PFSK-1 (cell line): ENCODE measurements around the gene ZBTB43.

Source experiments
- FOXP2 ChIP-seq: optimal IDR thresholded peaks from 2 replicates; pipeline ENCODE3; 2011; ENCODE audit warnings: borderline replicate concordance, control low read depth, inconsistent platforms; ENCODE audit not compliant: insufficient read depth; ENCODE audit errors: extremely low read length, extremely low read depth
- POLR2AphosphoS5 ChIP-seq: IDR thresholded peaks from 2 replicates; pipeline ENCODE4 v1.6.1; 2012; ENCODE audit warnings: low read depth, mild to moderate bottlenecking, control low read depth, low read length, moderate library complexity
- SIN3A ChIP-seq: IDR thresholded peaks from 2 replicates; pipeline ENCODE4 v1.6.1; 2012; ENCODE audit warnings: mild to moderate bottlenecking, low read length, moderate library complexity, borderline replicate concordance; ENCODE audit not compliant: insufficient read depth
- TAF1 ChIP-seq: IDR thresholded peaks from 2 replicates; pipeline ENCODE4 v1.6.1; 2012; ENCODE audit warnings: low read length, control low read depth, borderline replicate concordance; ENCODE audit not compliant: insufficient read depth
- TF ChIP-seq, protein P1 (sequence below), 2 experiments: IDR thresholded peaks; 2 replicates each; pipeline versions ENCODE4 v1.6.1 to v1.8.0; 2011 to 2012; ENCODE audit warnings: low read depth in 2 of 2, low read length in 2 of 2, control low read depth in 1 of 2, inconsistent platforms in 1 of 2, mild to moderate bottlenecking in 1 of 2, moderate library complexity in 1 of 2; ENCODE audit not compliant: insufficient read depth in 1 of 2

Gene ZBTB43

DNA sequence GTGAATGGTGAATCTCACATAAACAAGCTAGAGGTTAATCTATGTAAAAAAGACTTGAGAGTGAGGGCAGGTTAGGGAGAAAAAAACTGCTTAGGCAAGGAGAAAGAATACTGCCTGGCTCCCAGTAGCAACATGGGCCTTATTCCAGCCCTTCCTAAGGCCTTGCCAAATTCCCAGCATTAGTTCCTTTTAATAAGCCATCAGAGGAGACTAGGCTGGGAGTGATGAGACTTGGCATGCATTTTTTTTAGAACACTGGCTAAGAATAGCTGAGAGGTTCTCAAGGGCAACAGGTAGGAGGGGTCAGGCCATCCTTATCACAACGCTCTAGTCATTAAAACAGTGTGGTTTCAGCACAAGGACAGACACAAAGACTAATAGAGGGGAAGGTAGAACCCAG lies 20.9 kb upstream of the ZBTB43 start:
- no peak for TF ChIP-seq FOXP2
- TF ChIP-seq POLR2AphosphoS5: no peak
- no peak for TF ChIP-seq TAF1

- TF ChIP-seq, protein P1, sequence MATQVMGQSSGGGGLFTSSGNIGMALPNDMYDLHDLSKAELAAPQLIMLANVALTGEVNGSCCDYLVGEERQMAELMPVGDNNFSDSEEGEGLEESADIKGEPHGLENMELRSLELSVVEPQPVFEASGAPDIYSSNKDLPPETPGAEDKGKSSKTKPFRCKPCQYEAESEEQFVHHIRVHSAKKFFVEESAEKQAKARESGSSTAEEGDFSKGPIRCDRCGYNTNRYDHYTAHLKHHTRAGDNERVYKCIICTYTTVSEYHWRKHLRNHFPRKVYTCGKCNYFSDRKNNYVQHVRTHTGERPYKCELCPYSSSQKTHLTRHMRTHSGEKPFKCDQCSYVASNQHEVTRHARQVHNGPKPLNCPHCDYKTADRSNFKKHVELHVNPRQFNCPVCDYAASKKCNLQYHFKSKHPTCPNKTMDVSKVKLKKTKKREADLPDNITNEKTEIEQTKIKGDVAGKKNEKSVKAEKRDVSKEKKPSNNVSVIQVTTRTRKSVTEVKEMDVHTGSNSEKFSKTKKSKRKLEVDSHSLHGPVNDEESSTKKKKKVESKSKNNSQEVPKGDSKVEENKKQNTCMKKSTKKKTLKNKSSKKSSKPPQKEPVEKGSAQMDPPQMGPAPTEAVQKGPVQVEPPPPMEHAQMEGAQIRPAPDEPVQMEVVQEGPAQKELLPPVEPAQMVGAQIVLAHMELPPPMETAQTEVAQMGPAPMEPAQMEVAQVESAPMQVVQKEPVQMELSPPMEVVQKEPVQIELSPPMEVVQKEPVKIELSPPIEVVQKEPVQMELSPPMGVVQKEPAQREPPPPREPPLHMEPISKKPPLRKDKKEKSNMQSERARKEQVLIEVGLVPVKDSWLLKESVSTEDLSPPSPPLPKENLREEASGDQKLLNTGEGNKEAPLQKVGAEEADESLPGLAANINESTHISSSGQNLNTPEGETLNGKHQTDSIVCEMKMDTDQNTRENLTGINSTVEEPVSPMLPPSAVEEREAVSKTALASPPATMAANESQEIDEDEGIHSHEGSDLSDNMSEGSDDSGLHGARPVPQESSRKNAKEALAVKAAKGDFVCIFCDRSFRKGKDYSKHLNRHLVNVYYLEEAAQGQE (IDR thresholded peaks at IDR 0.05; ENCODE audit: insufficient read depth in 1 of 2, low read depth in 2 of 2, low read length in 2 of 2): no peak
- no peak for TF ChIP-seq TAF1
- TF ChIP-seq SIN3A: no peak
- no peak for TF ChIP-seq POLR2AphosphoS5
- TF ChIP-seq FOXP2: no peak
These were observed 20.4 kb upstream of the ZBTB43 start for GRCh38 chr9:126784401-126784800.

GRCh38 chr9:126788046-126788445 lies 16.8 kb upstream of the ZBTB43 start:
- TF ChIP-seq TAF1: no peak
- TF ChIP-seq POLR2AphosphoS5: no peak
- TF ChIP-seq, protein P1 (IDR thresholded peaks at IDR 0.05; ENCODE audit: insufficient read depth in 1 of 2, low read depth in 2 of 2, low read length in 2 of 2): no peak
- TF ChIP-seq FOXP2: no peak
- TF ChIP-seq SIN3A: no peak

DNA sequence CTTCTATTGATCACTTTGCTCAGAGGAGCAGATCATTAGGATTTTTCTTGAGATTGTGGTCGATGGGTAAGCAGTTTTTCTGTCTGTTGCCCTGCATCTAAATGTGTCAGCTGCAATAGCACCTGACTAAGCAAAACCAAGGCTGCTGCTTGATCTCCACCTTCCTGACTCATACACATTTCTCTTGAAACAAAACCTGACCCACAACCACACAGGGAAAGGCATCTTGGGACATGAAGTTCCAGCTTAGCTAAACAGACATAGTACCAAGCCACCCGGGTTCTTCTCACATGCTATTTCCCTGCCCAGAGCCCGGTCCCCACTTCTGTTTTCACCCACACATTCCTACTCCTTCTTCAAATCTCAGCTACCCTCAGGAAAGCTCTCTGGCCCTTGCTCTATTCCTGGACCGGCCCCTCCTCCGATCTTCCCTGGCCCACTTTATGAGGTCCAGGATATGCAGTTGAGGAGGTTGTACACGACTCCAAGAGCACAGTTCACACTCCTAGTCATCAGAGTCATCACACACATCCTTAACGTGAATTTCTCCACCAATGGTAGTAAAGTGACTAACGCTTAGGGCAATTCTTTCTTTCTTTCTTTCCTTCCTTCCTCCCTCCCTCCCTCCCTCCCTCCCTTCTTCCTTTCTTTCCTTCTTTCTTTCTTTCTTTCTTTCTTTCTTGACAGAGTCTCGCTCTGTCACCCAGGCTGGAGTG lies 16.0 kb upstream of the ZBTB43 start:
- TF ChIP-seq, protein P1 (IDR thresholded peaks at IDR 0.05; ENCODE audit: insufficient read depth in 1 of 2, low read depth in 2 of 2, low read length in 2 of 2): no peak
- no peak for TF ChIP-seq TAF1
- TF ChIP-seq SIN3A: no peak
- no peak for TF ChIP-seq FOXP2
- no peak for TF ChIP-seq POLR2AphosphoS5

DNA sequence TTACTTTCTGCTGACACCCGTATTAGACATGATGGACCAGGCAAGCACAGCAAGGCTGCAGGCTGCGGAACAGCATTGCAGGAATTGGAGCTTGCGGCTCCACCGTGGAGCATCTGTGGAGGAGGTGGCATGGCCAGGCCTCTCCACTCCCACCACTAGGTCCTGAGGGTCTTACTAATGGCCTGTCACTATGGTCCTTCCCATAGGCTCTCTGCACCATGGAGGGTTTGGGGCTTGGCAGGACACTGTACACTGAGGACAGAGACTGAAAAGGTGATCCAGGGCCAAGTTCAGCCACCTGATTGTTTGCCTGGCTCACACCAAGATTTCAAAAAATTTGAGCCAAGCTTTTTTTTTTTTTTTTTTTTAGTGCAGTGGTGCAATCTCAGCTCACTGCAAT lies 14.3 kb upstream of the ZBTB43 start:
- TF ChIP-seq TAF1 (no peak), POLR2AphosphoS5 (no peak), FOXP2 (no peak), SIN3A (no peak)
- TF ChIP-seq, protein P1 (IDR thresholded peaks at IDR 0.05; ENCODE audit: insufficient read depth in 1 of 2, low read depth in 2 of 2, low read length in 2 of 2): no peak
